Thyroid gland (tissue), 4 donors: Measurements from ENCODE around the gene CRNKL1.

Experiments
- CTCF ChIP-seq, 6 experiments: fragments of 200-600 bp in 3 of 6; fragments of 450-650 bp in 3 of 6; sonication (generic) in 3 of 6; IDR thresholded peaks; one replicate each; pipeline ENCODE4 v1.5.1; 2016 to 2019; ENCODE audit warnings: antibody characterized with exemption in 6 of 6, mild to moderate bottlenecking in 2 of 6, inconsistent platforms in 1 of 6, moderate library complexity in 1 of 6
- POLR2A ChIP-seq, 2 donors: fragments of 450-650 bp; IDR thresholded peaks; one replicate each; pipeline ENCODE4 v1.6.1; 2017; ENCODE audit warnings: antibody characterized with exemption in 2 of 2, mild to moderate bottlenecking in 2 of 2, moderate library complexity in 1 of 2

- TF ChIP-seq CTCF (IDR thresholded peaks at IDR 0.05) (no peak), POLR2A (IDR thresholded peaks at IDR 0.05) (no peak)
These were observed 14.3 kb downstream of the CRNKL1 start for GRCh38 chr20:20037960-20038359.
